H1 (cell line): ENCODE results near the gene TCP11. TPM values are rescaled to one million over a fixed set of nuclear protein-coding genes. Genes with fewer than 3 reads are reported as not detected.

Experiments
- CTCF ChIA-PET: fragments of 300-600 bp; sonication (Branson Sonifier 250); formaldehyde crosslinking; loops from one replicate; lab custom pipeline; 2021; ENCODE audit not compliant: partially characterized antibody; lab: Charles Lee
- POLR2A ChIA-PET: fragments of 300-600 bp; sonication (Branson Sonifier 250); formaldehyde crosslinking; loops from one replicate; lab custom pipeline; 2021; ENCODE audit warnings: inconsistent platforms; ENCODE audit not compliant: partially characterized antibody; lab: Charles Lee
- DNase-seq, 2 experiments: peaks; one replicate each; pipeline versions ENCODE4 v3.0.0 to v3.0.0-alpha.2; 2010 to 2022; ENCODE audit warnings: low spot score in 2 of 2, low read depth in 1 of 2, mixed read lengths in 1 of 2
- FAIRE-seq: peaks from 2 replicates; lab custom pipeline; 2011; peaks lifted over from hg19 to GRCh38; lab: Jason Lieb, UNC
- H2AFZ ChIP-seq: 2 replicates; pipeline ENCODE4 v1.8.1; 2012; ENCODE audit warnings: low read length, inconsistent platforms
- H2AK5ac ChIP-seq: 2 replicates; pipeline ENCODE4 v1.6.1; 2013; ENCODE audit warnings: low read depth, low read length
- H2BK120ac ChIP-seq: replicated peaks from 2 replicates; pipeline ENCODE3; 2013; ENCODE audit warnings: low read depth, low read length, inconsistent platforms
- H2BK12ac ChIP-seq: 2 replicates; pipeline ENCODE4 v1.6.1; 2013; ENCODE audit warnings: low read depth, low read length
- H2BK15ac ChIP-seq: 2 replicates; pipeline ENCODE4 v1.6.1; 2013; ENCODE audit warnings: low read length
- H2BK20ac ChIP-seq: 2 replicates; pipeline ENCODE4 v1.6.1; 2013; ENCODE audit warnings: low read length
- H2BK5ac ChIP-seq: 2 replicates; pipeline ENCODE4 v1.6.1; 2013; ENCODE audit warnings: low read depth, low read length
- H3K14ac ChIP-seq: 2 replicates; pipeline ENCODE4 v1.6.1; 2013; ENCODE audit warnings: inconsistent platforms; ENCODE audit not compliant: insufficient read length
- H3K18ac ChIP-seq: 2 replicates; pipeline ENCODE4 v1.6.1; 2013; ENCODE audit warnings: low read length; ENCODE audit errors: extremely low read depth
- H3K23ac ChIP-seq: 2 replicates; pipeline ENCODE4 v1.6.1; 2013; ENCODE audit warnings: inconsistent platforms; ENCODE audit not compliant: insufficient read length
- H3K23me2 ChIP-seq: 2 replicates; pipeline ENCODE4 v1.6.1; 2013; ENCODE audit warnings: low read depth, low read length
- H3K27ac ChIP-seq: 2 replicates; pipeline ENCODE4 v1.6.1; 2011; ENCODE audit warnings: low read depth, low read length, inconsistent platforms
- H3K27me3 ChIP-seq, 4 experiments: replicated peaks in 1 of 4; 1 replicate in 1 of 4; 2 replicates in 3 of 4; pipeline versions ENCODE4 v1.6.1 to v1.8.1; 2011 to 2013; ENCODE audit warnings: low read length in 3 of 4, mild to moderate bottlenecking in 3 of 4, inconsistent platforms in 2 of 4, mixed read lengths in 2 of 4, moderate library complexity in 1 of 4; ENCODE audit not compliant: control insufficient read depth in 3 of 4, insufficient read depth in 3 of 4; ENCODE audit errors: extremely low read depth in 1 of 4
- H3K36me3 ChIP-seq, 4 experiments: 2 replicates each; pipeline versions ENCODE4 v1.6.1 to v1.8.1; 2011 to 2013; ENCODE audit warnings: mild to moderate bottlenecking in 4 of 4, low read length in 3 of 4, moderate library complexity in 2 of 4, control low read depth in 1 of 4, inconsistent platforms in 1 of 4; ENCODE audit not compliant: insufficient read depth in 4 of 4, control insufficient read depth in 2 of 4
- H3K4ac ChIP-seq: replicated peaks from 2 replicates; pipeline ENCODE3; 2013; ENCODE audit warnings: low read length, low read depth, mixed read lengths, inconsistent platforms; ENCODE audit not compliant: insufficient read length
- H3K4me1 ChIP-seq, 4 experiments: replicated peaks in 1 of 4; 1 replicate in 1 of 4; 2 replicates in 3 of 4; pipeline versions ENCODE4 v1.6.1 to v1.8.1; 2011 to 2013; ENCODE audit warnings: low read length in 3 of 4, inconsistent platforms in 2 of 4, mixed read lengths in 1 of 4; ENCODE audit not compliant: insufficient read depth in 4 of 4, control insufficient read depth in 3 of 4
- H3K4me2 ChIP-seq, 2 experiments: 2 replicates each; pipeline versions ENCODE4 v1.6.1 to v1.8.1; 2011 to 2013; ENCODE audit warnings: low read depth in 2 of 2, low read length in 2 of 2, control low read depth in 1 of 2, inconsistent platforms in 1 of 2, mild to moderate bottlenecking in 1 of 2; ENCODE audit not compliant: insufficient read depth in 1 of 2
- H3K4me3 ChIP-seq, 4 experiments: fragments of 200-600, 300-600 bp in 1 of 4; sonication (generic), shearing (Covaris generic), sonication (Bioruptor Twin) in 1 of 4; 2 replicates each; pipeline versions ENCODE4 v1.5.1 to v1.8.1; 2011 to 2016; ENCODE audit warnings: low read length in 4 of 4, low read depth in 3 of 4, control low read depth in 2 of 4, inconsistent platforms in 2 of 4, mild to moderate bottlenecking in 2 of 4, mixed read lengths in 1 of 4, moderate library complexity in 1 of 4; ENCODE audit not compliant: insufficient read depth in 2 of 4; ENCODE audit errors: extremely low read depth in 1 of 4
- H3K56ac ChIP-seq: replicated peaks from 2 replicates; pipeline ENCODE3; 2013; ENCODE audit warnings: low read depth, mild to moderate bottlenecking, mixed read lengths, low read length, inconsistent platforms; ENCODE audit not compliant: insufficient read length
- H3K79me1 ChIP-seq: 2 replicates; pipeline ENCODE4 v1.6.1; 2013; ENCODE audit warnings: low read depth, low read length, control low read depth
- H3K79me2 ChIP-seq, 2 experiments: 2 replicates each; pipeline versions ENCODE4 v1.6.1 to v1.8.1; 2012 to 2013; ENCODE audit warnings: low read length in 2 of 2, mild to moderate bottlenecking in 2 of 2, inconsistent platforms in 1 of 2; ENCODE audit not compliant: insufficient read depth in 2 of 2, control insufficient read depth in 1 of 2
- H3K9ac ChIP-seq, 4 experiments: replicated peaks in 1 of 4; 1 replicate in 1 of 4; 2 replicates in 3 of 4; pipeline versions ENCODE4 v1.6.1 to v1.8.1; 2011 to 2013; ENCODE audit warnings: low read depth in 3 of 4, low read length in 3 of 4, control low read depth in 2 of 4, mild to moderate bottlenecking in 2 of 4, moderate library complexity in 2 of 4, inconsistent platforms in 1 of 4; ENCODE audit errors: extremely low read depth in 1 of 4
- H3K9me3 ChIP-seq, 2 experiments: 2 replicates each; pipeline versions ENCODE4 v1.6.1 to v1.8.1; 2012 to 2013; ENCODE audit warnings: mild to moderate bottlenecking in 2 of 2, moderate library complexity in 2 of 2, control low read depth in 1 of 2, inconsistent platforms in 1 of 2, low read depth in 1 of 2, low read length in 1 of 2, mixed read lengths in 1 of 2; ENCODE audit not compliant: insufficient read depth in 2 of 2
- H4K20me1 ChIP-seq, 2 experiments: replicated peaks in 1 of 2; 2 replicates each; pipeline versions ENCODE3 to v1.8.1; 2011 to 2013; ENCODE audit warnings: inconsistent platforms in 2 of 2, low read length in 2 of 2, mild to moderate bottlenecking in 1 of 2; ENCODE audit not compliant: insufficient read depth in 2 of 2, control insufficient read depth in 1 of 2
- H4K5ac ChIP-seq: 2 replicates; pipeline ENCODE4 v1.6.1; 2013; ENCODE audit warnings: low read length, low read depth, mixed read lengths, inconsistent platforms; ENCODE audit not compliant: insufficient read length
- H4K8ac ChIP-seq: 2 replicates; pipeline ENCODE4 v1.8.0; 2013; ENCODE audit warnings: mild to moderate bottlenecking, moderate library complexity, low read length, inconsistent platforms; ENCODE audit not compliant: insufficient read depth; ENCODE audit errors: extremely low read depth
- H4K91ac ChIP-seq: replicated peaks from 2 replicates; pipeline ENCODE3; 2013; ENCODE audit warnings: low read length, mixed read lengths, inconsistent platforms; ENCODE audit not compliant: insufficient read length
- BACH1 ChIP-seq: IDR thresholded peaks from 2 replicates; pipeline ENCODE4 v1.6.1; 2012; ENCODE audit warnings: low read length, improper control_type of control experiment
- E2F6 ChIP-seq: IDR thresholded peaks from 2 replicates; pipeline ENCODE4 v1.6.1; 2012; ENCODE audit warnings: inconsistent platforms
- JUND ChIP-seq: IDR thresholded peaks from 2 replicates; pipeline ENCODE4 v1.6.1; 2011; ENCODE audit warnings: mild to moderate bottlenecking, improper control_type of control experiment, low read length
- NRF1 ChIP-seq: IDR thresholded peaks from 2 replicates; pipeline ENCODE4 v1.6.1; 2011; ENCODE audit warnings: mild to moderate bottlenecking, low read depth, low read length, improper control_type of control experiment
- TEAD4 ChIP-seq: IDR thresholded peaks from 2 replicates; pipeline ENCODE4 v1.6.1; 2012; ENCODE audit warnings: low read depth, low read length, inconsistent platforms, mixed read lengths
- WGBS, 2 experiments: shearing (Covaris generic) in 1 of 2; methylation state at CpG; one replicate each; pipeline versions ENCODE4 v1.1.6 to v1.1.7; 2013 to 2015; ENCODE audit warnings: low lambda C conversion rate in 2 of 2, mixed read lengths in 2 of 2, inconsistent platforms in 1 of 2, low coverage in 1 of 2, missing lambda C conversion rate in 1 of 2; ENCODE audit not compliant: insufficient replicate concordance in 2 of 2, insufficient coverage in 1 of 2, insufficient read length in 1 of 2; ENCODE audit errors: extremely low coverage in 1 of 2, missing lambda C conversion rate in 1 of 2; 5-methylcytosine and 5-hydroxymethylcytosine counted together
- polyA plus RNA-seq, 7 experiments: library from polyadenylated mRNA; depleted of rRNA in 3 of 7; stranded (reverse) in 5 of 7; unstranded in 2 of 7; fragments of >200 nt in 5 of 7; fragments of 200-250 nt in 2 of 7; gene quantifications; 1 replicate in 5 of 7; 2 replicates in 1 of 7; 4 replicates in 1 of 7; pipeline versions ENCODE4 v1.2.1 to v1.2.3, GENCODE V29; 2011 to 2013; ENCODE audit warnings: missing spikeins in 2 of 7, mixed read lengths in 2 of 7
- total RNA-seq: library from RNA; stranded (reverse); fragmentation: NEBNext Ultra II Directional; extraction: Animal tissue kit (Norgen Biotek cat#: 25700); gene quantifications from 2 replicates; pipeline ENCODE4 v1.2.1, GENCODE V29; 2021

TCP11 gene
- total and polyA plus RNA-seq, 2 of the 8 experiments (the other 6 are each of a cell fraction or from before 2014, with no cell fraction given): 0.11 TPM; not detected in 1

GRCh38 chr6:35181933-35182612 lies 40.9 kb upstream of the TCP11 start:
- Histone ChIP-seq H4K20me1 (no peaks in the 10 kb centered on the region), H4K5ac (no peak overlapping the region), H3K4me3 (peak overlapping the region in 1 of 4 experiments; percentile 46; a peak in 3 of 8 replicates), H3K23me2 (no peaks in the 10 kb centered on the region; the same call in 1 of the 2 replicates), H2BK12ac (no peak overlapping the region), H4K91ac (no peak overlapping the region), H3K36me3 (no peaks in the 10 kb centered on the region), H4K8ac (no peak overlapping the region), H3K4me2 (peak overlapping the region; percentile 20 to 55; a peak in 2 of 4 replicates), H3K56ac (no peak overlapping the region), H3K27ac (no peak overlapping the region), H3K9me3 (no peaks in the 10 kb centered on the region), H3K14ac (no peak overlapping the region), H3K79me2 (no peaks in the 10 kb centered on the region), H3K23ac (no peak overlapping the region), H3K4me1 (peaks cover 0 to 5% (median 4%) of the 10 kb centered on the region in 4 experiments; a peak in 5 of 7 replicates), H3K4ac (no peak overlapping the region), H3K18ac (peak overlapping the region; percentile 82; the same call in 1 of the 2 replicates), H2AK5ac (no peak overlapping the region), H3K9ac (no peak overlapping the region; a peak in 1 of 7 replicates), H2BK120ac (no peak overlapping the region), H2AFZ (0 out of 2 replicates have a peak overlapping the region, but pooled peaks have one; percentile 17), H2BK15ac (no peak overlapping the region), H2BK5ac (no peak overlapping the region), H3K79me1 (no peaks in the 10 kb centered on the region), H2BK20ac (no peak overlapping the region), H3K27me3 (peaks cover 0 to 14% (median 4%) of the 10 kb centered on the region in 4 experiments; a peak in 4 of 7 replicates)
- 38% methylated on average over 43 of the region's 55 CpGs; no CpG with 5 or more reads in 1 of the 2 experiments for WGBS, 2 experiments
- DNase-seq (peak in 1 of 2 experiments; percentile 64), FAIRE-seq (no peak)
- ChIA-PET POLR2A (interaction anchor here (1.2 kb wide), 1 partner anchor 59 kb away, joined by 4 read pairs; no protein-coding TSS in a partner anchor), CTCF (interaction anchor here (0.7 to 4.8 kb wide), 6 partner anchors 9 to 225 kb away, joined by 3 to 35 read pairs (median 6); no protein-coding TSS in a partner anchor)
- TF ChIP-seq BACH1: no peak
- peak; percentile 32; the same call in 1 of the 2 replicates for TF ChIP-seq E2F6
- TF ChIP-seq NRF1: no peak
- TF ChIP-seq TEAD4: 0 out of 2 replicates have a peak, but pooled peaks have one; percentile 16
- TF ChIP-seq JUND: 0 out of 2 replicates have a peak, but pooled peaks have one; percentile 21
